Measurements from ENCODE around the gene CACNA2D2. TPM values are rescaled to one million over a fixed set of nuclear protein-coding genes. Genes with fewer than 3 reads are reported as not detected.

The CACNA2D2 gene
- total RNA-seq, 1 donor from 2014 or later, result 0.53 TPM

- H3K36me3 Mint-ChIP-seq (ENCODE audit: low read depth), result peaks cover 55% of the 10 kb centered on the region
- intact Hi-C loops (cut with micrococcal nuclease), result loop anchor here (10.0 kb wide), 1 partner anchor 1702 kb away; the partner anchor contains the start of gene DUSP7
Observed at GRCh38 chr3:50352781-50353180, 150.7 kb downstream of the CACNA2D2 start.

GRCh38 chr3:50351323-50351697 lies 152.1 kb downstream of the CACNA2D2 start:
- ChIA-PET CTCF (interaction anchor here (1.1 to 5.5 kb wide), 3 partner anchors 11 to 191 kb away, joined by 3 to 64 read pairs (median 6); partner anchors contain the start of gene RASSF1), POLR2A (interaction anchor here (0.9 to 6.9 kb wide), 13 partner anchors 8 to 1257 kb away, joined by 3 to 195 read pairs (median 14); partner anchors contain the start of genes C3orf18, HEMK1, HYAL3 and NAA80)
- Mint-ChIP-seq H3K27ac (peak overlapping the region; percentile 99), H3K4me3 (peak overlapping the region; percentile 97), H3K4me1 (peaks cover 60% of the 10 kb centered on the region), H3K9me3 (no peaks in the 10 kb centered on the region), H3K27me3 (no peaks in the 10 kb centered on the region), H3K36me3 (ENCODE audit: low read depth) (peaks cover 50% of the 10 kb centered on the region)
- intact Hi-C loops (cut with micrococcal nuclease), result loop anchor here (1.0 to 10.0 kb wide), 6 partner anchors 8 to 1703 kb away; partner anchors contain the start of genes DUSP7, HEMK1, HYAL3 and MAPKAPK3
- no peak for TF ChIP-seq CTCF (IDR thresholded peaks at IDR 0.05)
- DNase-seq, result no peak
- ATAC-seq (ENCODE audit: low read depth), result no peak

More at GRCh38 chr3:50352781-50353180, 150.7 kb downstream of the CACNA2D2 start:
- no peaks in the 10 kb centered on the region for H3K9me3 Mint-ChIP-seq
- POLR2A ChIA-PET, result interaction anchor here (0.5 to 1.5 kb wide), 7 partner anchors 12 to 908 kb away, joined by 3 to 12 read pairs (median 4); partner anchors contain the start of genes HYAL3, NAA80 and RASSF1
- H3K4me1 Mint-ChIP-seq, result peaks cover 66% of the 10 kb centered on the region
- no peak for ATAC-seq (ENCODE audit: low read depth)
- CTCF ChIA-PET, result interaction anchor here (1.5 kb wide), 1 partner anchor 23 kb away, joined by 3 read pairs; no protein-coding TSS in a partner anchor
- no peak overlapping the region for H3K4me3 Mint-ChIP-seq
- no peaks in the 10 kb centered on the region for H3K27me3 Mint-ChIP-seq
- no peak for TF ChIP-seq CTCF (IDR thresholded peaks at IDR 0.05)
- no peak for DNase-seq
- no peak overlapping the region for H3K27ac Mint-ChIP-seq

- H3K4me1 Mint-ChIP-seq, result peaks cover 60% of the 10 kb centered on the region
- intact Hi-C loops (cut with micrococcal nuclease), result loop anchor here (1.0 to 10.0 kb wide), 10 partner anchors 9 to 1704 kb away; partner anchors contain the start of genes CISH, DUSP7, HEMK1 and HYAL3
- ChIA-PET CTCF (interaction anchor here (0.7 to 5.5 kb wide), 4 partner anchors 10 to 222 kb away, joined by 3 to 64 read pairs (median 4); partner anchors contain the start of gene RASSF1), POLR2A (interaction anchor here (0.5 to 6.9 kb wide), 18 partner anchors 9 to 1257 kb away, joined by 3 to 195 read pairs (median 8); partner anchors contain the start of genes C3orf18, HEMK1, HYAL3 and IFRD2)
- no peaks in the 10 kb centered on the region for H3K9me3 Mint-ChIP-seq
- DNase-seq (peak; percentile 99), ATAC-seq (ENCODE audit: low read depth) (peak; percentile 89)
- peak within 1 kb of the TSS; percentile 97 for H3K4me3 Mint-ChIP-seq
- H3K27me3 Mint-ChIP-seq, result no peaks in the 10 kb centered on the region
- peaks cover 46% of the 10 kb centered on the region for H3K36me3 Mint-ChIP-seq (ENCODE audit: low read depth)
- TF ChIP-seq CTCF (IDR thresholded peaks at IDR 0.05), result no peak
- peak within 1 kb of the TSS; percentile 99 for H3K27ac Mint-ChIP-seq
Observed at GRCh38 chr3:50350527-50351322, 152.7 kb downstream of the CACNA2D2 start, which contains the start of the genes CYB561D2 and NPRL2. TSS of gene CYB561D2 (plus strand) at chr3:50350862. CDS start at chr3:50351434, 572 bp downstream. TSS of gene NPRL2 (minus strand) at chr3:50350775. CDS start at chr3:50350652, 123 bp downstream.

GRCh38 chr3:50350213-50350526 lies 153.3 kb downstream of the CACNA2D2 start:
- ChIA-PET POLR2A (interaction anchor here (0.6 to 6.9 kb wide), 14 partner anchors 8 to 240 kb away, joined by 3 to 195 read pairs (median 12); partner anchors contain the start of genes C3orf18, HEMK1, HYAL3 and IFRD2), CTCF (interaction anchor here (1.1 to 5.5 kb wide), 3 partner anchors 10 to 192 kb away, joined by 3 to 64 read pairs (median 6); partner anchors contain the start of gene RASSF1)
- no peaks in the 10 kb centered on the region for H3K9me3 Mint-ChIP-seq
- peak overlapping the region; percentile 99 for H3K27ac Mint-ChIP-seq
- no peaks in the 10 kb centered on the region for H3K27me3 Mint-ChIP-seq
- H3K4me3 Mint-ChIP-seq, result peak overlapping the region; percentile 97
- ATAC-seq (ENCODE audit: low read depth) (no peak), DNase-seq (no peak)
- peaks cover 41% of the 10 kb centered on the region for H3K36me3 Mint-ChIP-seq (ENCODE audit: low read depth)
- no peak for TF ChIP-seq CTCF (IDR thresholded peaks at IDR 0.05)
- peaks cover 59% of the 10 kb centered on the region for H3K4me1 Mint-ChIP-seq
- intact Hi-C loops (cut with micrococcal nuclease), result loop anchor here (1.0 to 10.0 kb wide), 6 partner anchors 10 to 1705 kb away; partner anchors contain the start of genes CISH, DUSP7, IFRD2 and MAPKAPK3

All from activated B cell treated with CpG ODN at 0.5 μM for 24 hours (primary cell).